SJCRH30 (cell line): ENCODE data around the gene ACOT7. TPM values are rescaled to one million over a fixed set of nuclear protein-coding genes. Genes with fewer than 3 reads are reported as not detected.
"Not testable (repeated sequence)": the region's sequence is repeated elsewhere in the genome, so short reads cannot be mapped to it uniquely, and the experiment has no call there.

Experiments used
- DNase-seq, 2 experiments: peaks; one replicate each; pipeline ENCODE4 v3.0.0-alpha.2; 2015 to 2020
- H3K27ac ChIP-seq: fragments of 250-450 bp; sonication (Bioruptor Pico); 2 replicates; pipeline ENCODE4 v1.5.1; 2020; ENCODE audit warnings: mild to moderate bottlenecking, moderate library complexity
- H3K27me3 ChIP-seq: fragments of 250-450 bp; sonication (Bioruptor Pico); 2 replicates; pipeline ENCODE4 v1.5.1; 2020; ENCODE audit warnings: mild to moderate bottlenecking, moderate library complexity
- H3K36me3 ChIP-seq: fragments of 250-450 bp; sonication (Bioruptor Pico); 2 replicates; pipeline ENCODE4 v1.5.1; 2020; ENCODE audit warnings: mild to moderate bottlenecking, moderate library complexity
- H3K4me1 ChIP-seq: fragments of 250-450 bp; sonication (Bioruptor Pico); 2 replicates; pipeline ENCODE4 v1.5.1; 2020; ENCODE audit warnings: mild to moderate bottlenecking, moderate library complexity
- H3K4me3 ChIP-seq: fragments of 250-450 bp; sonication (Bioruptor Pico); 2 replicates; pipeline ENCODE4 v1.5.1; 2020; ENCODE audit warnings: mild to moderate bottlenecking, moderate library complexity
- H3K9me3 ChIP-seq: fragments of 250-450 bp; sonication (Bioruptor Pico); replicated peaks from 2 replicates; pipeline ENCODE4 v1.5.1; 2020; ENCODE audit warnings: mild to moderate bottlenecking, moderate library complexity
- total RNA-seq: library from RNA; depleted of rRNA; stranded (reverse); fragments of >200 nt; shearing (Covaris generic); gene quantifications from 2 replicates; pipeline ENCODE4 v1.2.3, GENCODE V29; 2014

The ACOT7 gene
- total RNA-seq, 1 experiment from 2014 or later, result 51.2 TPM

- H3K36me3 ChIP-seq, H3K4me3 ChIP-seq, H3K9me3 ChIP-seq, H3K27ac ChIP-seq, DNase-seq, H3K27me3 ChIP-seq, H3K4me1 ChIP-seq: not testable (repeated sequence)
Measured at GRCh38 chr1:6395781-6396244, 2.2 kb upstream of the ACOT7 start.

- H3K4me1 ChIP-seq, H3K4me3 ChIP-seq, H3K27ac ChIP-seq, DNase-seq, H3K9me3 ChIP-seq, H3K27me3 ChIP-seq, H3K36me3 ChIP-seq: not testable (repeated sequence)
Measured at GRCh38 chr1:6395130-6395529, 1.6 kb upstream of the ACOT7 start.

GRCh38 chr1:6392809-6393399, 663 bp downstream of the ACOT7 start:
- Histone ChIP-seq H3K4me3 (peak overlapping the region; percentile 89), H3K4me1 (no peaks in the 10 kb centered on the region; the same call in 1 of the 2 replicates), H3K9me3 (no peaks in the 10 kb centered on the region), H3K36me3 (no peaks in the 10 kb centered on the region), H3K27ac (no peak overlapping the region; the same call in 1 of the 2 replicates), H3K27me3 (no peaks in the 10 kb centered on the region)
- no peak for DNase-seq

- Histone ChIP-seq H3K27ac (no peak overlapping the region), H3K4me3 (peak overlapping the region; percentile 89), H3K27me3 (no peaks in the 10 kb centered on the region), H3K4me1 (no peaks in the 10 kb centered on the region; the same call in 1 of the 2 replicates), H3K9me3 (no peaks in the 10 kb centered on the region), H3K36me3 (no peaks in the 10 kb centered on the region)
- DNase-seq, result peak in 1 of 2 experiments; percentile 24
Measured at GRCh38 chr1:6391951-6392808, 1.4 kb downstream of the ACOT7 start.

GRCh38 chr1:6389971-6390370, 3.6 kb downstream of the ACOT7 start:
- Histone ChIP-seq H3K9me3 (no peaks in the 10 kb centered on the region), H3K4me1 (no peaks in the 10 kb centered on the region; the same call in 1 of the 2 replicates), H3K4me3 (no peak overlapping the region), H3K27ac (no peak overlapping the region), H3K27me3 (no peaks in the 10 kb centered on the region), H3K36me3 (no peaks in the 10 kb centered on the region)
- DNase-seq, result no peak

GRCh38 chr1:6386371-6386949, 7.1 kb downstream of the ACOT7 start:
- DNase-seq, result no peak
- Histone ChIP-seq H3K36me3 (no peaks in the 10 kb centered on the region), H3K9me3 (peaks cover 5% of the 10 kb centered on the region; the same call in 1 of the 2 replicates), H3K4me3 (no peak overlapping the region), H3K27ac (no peak overlapping the region), H3K4me1 (no peaks in the 10 kb centered on the region), H3K27me3 (no peaks in the 10 kb centered on the region)

GRCh38 chr1:6385488-6386191, 7.9 kb downstream of the ACOT7 start:
- Histone ChIP-seq H3K27me3 (no peaks in the 10 kb centered on the region), H3K36me3 (no peaks in the 10 kb centered on the region), H3K4me3 (no peak overlapping the region), H3K4me1 (no peaks in the 10 kb centered on the region), H3K27ac (no peak overlapping the region), H3K9me3 (peaks cover 5% of the 10 kb centered on the region; the same call in 1 of the 2 replicates)
- no peak for DNase-seq

GRCh38 chr1:6384962-6385361, 8.6 kb downstream of the ACOT7 start:
- no peaks in the 10 kb centered on the region for H3K36me3 ChIP-seq
- peaks cover 7% of the 10 kb centered on the region for H3K9me3 ChIP-seq
- no peak overlapping the region for H3K27ac ChIP-seq
- H3K27me3 ChIP-seq, result no peaks in the 10 kb centered on the region
- H3K4me3 ChIP-seq, result no peak overlapping the region
- no peak for DNase-seq
- no peaks in the 10 kb centered on the region for H3K4me1 ChIP-seq

- H3K4me3 ChIP-seq, result no peak overlapping the region
- peaks cover 10% of the 10 kb centered on the region for H3K9me3 ChIP-seq
- no peak for DNase-seq
- H3K36me3 ChIP-seq, result no peaks in the 10 kb centered on the region
- H3K27ac ChIP-seq, result no peak overlapping the region
- H3K27me3 ChIP-seq, result no peaks in the 10 kb centered on the region
- H3K4me1 ChIP-seq, result no peaks in the 10 kb centered on the region
Measured at GRCh38 chr1:6384135-6384534, 9.4 kb downstream of the ACOT7 start.

GRCh38 chr1:6380037-6380436, 13.5 kb downstream of the ACOT7 start:
- Histone ChIP-seq H3K4me1 (peaks cover 4% of the 10 kb centered on the region), H3K4me3 (no peak overlapping the region), H3K9me3 (peaks cover 10% of the 10 kb centered on the region), H3K36me3 (no peaks in the 10 kb centered on the region), H3K27ac (no peak overlapping the region), H3K27me3 (no peaks in the 10 kb centered on the region)
- no peak for DNase-seq

- H3K9me3 ChIP-seq, result peaks cover 5% of the 10 kb centered on the region
- H3K36me3 ChIP-seq, result no peaks in the 10 kb centered on the region
- no peaks in the 10 kb centered on the region for H3K27me3 ChIP-seq
- peak; percentile 38 to 63 for DNase-seq
- peaks cover 12% of the 10 kb centered on the region for H3K4me1 ChIP-seq
- H3K27ac ChIP-seq, result no peak overlapping the region
- H3K4me3 ChIP-seq, result no peak overlapping the region
Measured at GRCh38 chr1:6378096-6378746, 15.3 kb downstream of the ACOT7 start.

GRCh38 chr1:6373961-6374720, 19.4 kb downstream of the ACOT7 start:
- Histone ChIP-seq H3K4me3 (no peak overlapping the region), H3K4me1 (peaks cover 12% of the 10 kb centered on the region), H3K9me3 (no peaks in the 10 kb centered on the region), H3K36me3 (no peaks in the 10 kb centered on the region), H3K27me3 (no peaks in the 10 kb centered on the region), H3K27ac (no peak overlapping the region)
- DNase-seq, result peak; percentile 42 to 66

GRCh38 chr1:6372236-6372635, 21.3 kb downstream of the ACOT7 start:
- not testable (repeated sequence) for H3K4me1 ChIP-seq, H3K27me3 ChIP-seq, H3K4me3 ChIP-seq, H3K9me3 ChIP-seq, H3K36me3 ChIP-seq, DNase-seq, H3K27ac ChIP-seq

- Histone ChIP-seq H3K4me3 (no peak overlapping the region), H3K27ac (no peak overlapping the region), H3K4me1 (peaks cover 8% of the 10 kb centered on the region), H3K36me3 (no peaks in the 10 kb centered on the region), H3K27me3 (no peaks in the 10 kb centered on the region), H3K9me3 (no peaks in the 10 kb centered on the region)
- no peak for DNase-seq
Measured at GRCh38 chr1:6370006-6370405, 23.6 kb downstream of the ACOT7 start.
